ENCODE data around the gene COA1.
"Not testable (repeated sequence)": the region's sequence is repeated elsewhere in the genome, so short reads cannot be mapped to it uniquely, and the experiment has no call there.

The COA1 gene

DNA sequence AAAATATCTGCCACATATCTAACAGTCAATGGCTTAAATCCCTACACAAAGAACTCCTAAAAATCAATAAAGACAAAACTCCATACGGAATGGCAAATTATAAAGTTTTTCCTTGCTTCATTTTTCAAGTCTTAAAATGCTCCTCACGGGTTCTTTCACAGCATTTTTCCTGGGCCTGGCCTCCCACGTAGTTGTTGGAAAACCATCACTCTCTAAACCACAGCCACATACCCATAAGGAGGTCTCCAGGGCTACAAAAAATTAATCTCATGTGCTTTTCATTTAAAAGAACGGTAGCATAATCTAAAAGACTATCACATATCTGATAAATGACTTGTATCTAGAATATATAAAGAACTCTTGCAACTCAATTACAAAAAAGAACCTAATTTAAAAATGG, 2.9 kb downstream of the COA1 start:
- DNase-seq, result no peak

DNA sequence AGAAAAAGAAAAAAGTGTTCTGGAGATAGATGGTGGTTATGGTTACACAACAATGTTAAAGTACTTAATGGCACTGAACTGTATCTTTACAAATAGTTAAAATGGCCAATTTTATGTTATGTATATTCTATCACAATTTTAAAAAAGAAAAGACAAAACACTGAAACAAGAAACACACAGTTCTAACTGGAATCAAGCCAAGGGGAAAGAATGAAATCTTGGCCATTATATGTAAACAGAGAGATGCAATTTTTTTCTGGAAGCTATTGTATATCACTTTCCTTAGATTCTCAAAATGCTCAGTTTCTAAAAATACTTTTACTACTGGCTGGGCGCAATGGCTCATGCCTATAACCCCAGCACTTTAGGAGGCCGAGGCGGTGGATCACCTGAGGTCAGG, 4.1 kb downstream of the COA1 start:
- DNase-seq, result no peak

DNA sequence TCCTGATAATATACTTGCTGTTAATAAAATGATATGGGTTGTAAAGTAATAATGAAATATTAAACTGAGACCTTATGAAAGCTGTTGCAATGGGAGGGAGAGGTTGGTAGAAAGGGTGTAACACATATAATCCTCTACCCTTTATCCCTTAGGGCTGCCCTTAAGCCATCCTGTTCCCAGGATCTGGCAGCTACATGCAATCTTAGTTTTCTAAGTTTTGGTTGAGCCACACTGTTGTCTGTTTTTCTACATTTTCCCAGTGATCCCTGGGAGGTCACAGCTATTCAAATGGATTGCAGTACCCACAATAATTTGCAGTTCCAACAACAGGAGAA, 6.3 kb downstream of the COA1 start:
- no peak for DNase-seq

DNA sequence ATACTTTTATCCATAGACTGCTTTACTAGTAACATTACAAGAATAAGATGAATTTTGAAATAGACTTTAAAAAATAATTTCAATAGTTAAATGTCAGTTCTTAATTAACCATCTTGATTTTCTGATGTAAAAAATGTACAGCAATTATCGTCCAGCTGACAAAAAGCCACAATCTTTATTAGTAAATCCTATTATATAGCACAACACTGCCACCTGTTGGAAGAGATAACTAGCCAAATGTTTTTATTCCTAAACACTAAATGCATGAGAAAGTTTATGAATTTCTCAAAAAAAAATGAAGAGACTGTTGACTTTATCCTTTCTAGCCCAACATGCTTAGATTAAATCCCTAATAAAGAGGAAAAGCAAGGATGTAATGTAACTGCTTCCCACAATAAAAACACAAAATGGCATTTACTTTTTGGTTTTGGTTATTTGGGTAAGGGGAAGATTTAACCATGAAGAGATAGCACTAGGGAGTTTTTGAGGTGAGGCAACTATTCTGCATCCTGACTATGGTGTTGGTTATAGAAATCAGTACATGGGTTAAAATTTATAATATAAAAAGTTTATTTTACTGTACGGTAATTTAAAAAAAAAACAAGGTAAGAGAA, 8.0 kb downstream of the COA1 start:
- DNase-seq, result no peak

DNA sequence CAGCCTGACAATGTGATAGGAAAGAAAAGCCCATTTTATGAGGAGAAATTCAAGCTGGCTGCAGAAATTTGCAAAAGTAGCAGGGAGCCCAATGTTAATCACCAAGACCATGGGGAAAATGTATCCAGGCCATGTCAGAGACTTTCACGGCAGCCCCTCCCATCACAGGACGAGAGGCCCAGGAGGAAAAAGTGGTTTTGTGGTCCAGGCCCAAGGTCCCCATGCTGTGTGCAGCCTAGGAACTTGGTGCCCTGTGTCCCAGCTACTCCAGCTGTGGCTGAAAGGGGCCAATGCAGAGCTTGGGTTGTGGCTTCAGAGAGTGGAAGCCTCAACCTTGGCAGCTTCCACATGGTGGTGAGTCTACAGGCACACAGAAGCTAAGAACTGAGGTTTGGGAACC, 12.7 kb downstream of the COA1 start:
- no peak for DNase-seq

DNA sequence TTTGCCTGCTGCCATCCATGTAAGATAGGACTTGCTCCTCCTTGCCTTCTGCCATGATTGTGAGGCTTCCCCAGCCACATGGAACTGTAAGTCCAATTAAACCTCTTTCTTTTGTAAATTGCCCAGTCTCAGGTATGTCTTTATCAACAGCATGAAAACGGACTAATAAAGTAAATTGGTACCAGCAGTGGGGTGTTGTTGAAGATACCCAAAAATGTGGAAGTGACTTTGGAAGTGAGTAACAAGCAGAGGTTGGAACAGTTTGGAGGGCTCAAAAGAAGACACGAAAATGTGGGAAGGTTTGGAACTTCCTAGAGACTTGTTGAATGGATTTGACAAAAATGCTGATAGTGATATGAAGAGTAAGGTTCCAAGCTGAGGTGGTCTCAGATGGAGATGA, 13.4 kb downstream of the COA1 start:
- DNase-seq, result not testable (repeated sequence)

DNA sequence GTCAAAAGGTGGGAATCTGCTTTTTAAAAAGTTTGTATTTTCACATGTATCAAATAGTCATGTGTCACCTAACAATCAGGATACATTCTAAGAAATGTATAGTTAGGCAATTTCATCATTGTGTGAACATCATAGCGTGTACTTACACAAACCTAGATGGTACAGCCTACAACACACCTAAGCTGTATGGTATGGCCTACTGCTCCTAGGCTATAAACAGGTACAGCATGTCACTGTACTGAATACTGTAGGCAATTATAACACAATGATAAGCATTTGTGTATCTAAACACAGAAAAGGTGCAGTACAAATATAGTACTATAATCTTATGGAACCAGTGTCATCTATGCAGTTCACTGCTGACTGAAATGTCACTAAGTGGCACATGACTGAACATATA, 17.8 kb downstream of the COA1 start:
- no peak for DNase-seq

DNA sequence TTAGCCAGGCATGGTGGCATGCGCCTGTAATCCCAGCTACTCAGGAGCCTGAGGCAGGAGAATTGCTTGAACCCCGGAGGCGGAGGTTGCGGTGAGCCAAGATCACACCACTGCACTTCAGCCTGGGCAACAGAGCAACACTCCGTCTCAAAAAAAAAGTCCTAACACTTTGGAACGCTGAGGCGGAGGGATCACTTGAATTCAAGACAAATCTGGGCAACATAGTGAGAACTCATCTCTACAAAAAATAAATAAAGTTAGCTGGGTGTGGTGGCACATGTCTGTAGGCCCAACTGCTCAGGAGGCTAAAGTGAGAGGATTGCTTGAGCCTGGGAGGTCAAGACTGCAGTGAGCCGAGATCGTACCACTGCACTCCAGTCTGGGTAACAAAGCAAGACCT, 21.3 kb downstream of the COA1 start:
- DNase-seq, result not testable (repeated sequence)

DNA sequence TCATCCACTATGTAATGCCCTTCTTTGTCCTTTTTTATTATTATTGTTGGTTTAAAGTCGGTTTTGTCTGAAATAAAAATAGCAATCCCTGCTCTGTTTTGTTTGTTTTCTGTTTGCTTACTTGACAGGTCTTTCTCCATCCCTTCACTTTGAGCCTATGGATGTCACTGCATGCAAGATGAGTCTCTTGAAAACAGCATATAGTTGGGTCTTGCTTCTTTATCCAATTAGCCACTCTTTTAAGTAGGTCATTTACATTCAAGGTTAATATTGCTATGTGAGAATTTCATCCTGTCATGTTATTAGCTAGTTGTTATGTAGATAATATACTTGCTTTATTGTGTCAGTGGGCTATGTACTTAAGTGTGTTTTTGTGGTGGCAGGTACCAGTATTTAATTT, 25.8 kb downstream of the COA1 start:
- no peak for DNase-seq

DNA sequence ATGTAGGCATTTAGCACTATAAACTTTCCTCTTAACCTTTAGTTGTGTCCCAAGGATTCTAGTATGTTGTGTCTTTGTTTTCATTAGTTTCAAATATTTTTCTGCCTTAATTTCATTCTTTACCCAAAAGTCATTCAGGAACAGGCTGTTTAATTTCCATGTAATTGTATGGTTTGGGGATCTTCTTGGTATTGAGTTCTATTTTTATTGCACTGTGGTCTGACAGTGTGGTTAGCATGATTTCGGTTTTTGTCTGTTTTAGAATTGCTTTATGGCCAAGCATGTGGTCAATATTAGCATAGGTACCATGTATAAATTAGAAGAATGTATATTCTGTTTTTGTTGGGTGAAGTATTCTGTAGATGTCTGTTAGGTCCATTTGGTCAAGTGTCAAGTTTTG, 26.3 kb downstream of the COA1 start:
- DNase-seq, result no peak

DNA sequence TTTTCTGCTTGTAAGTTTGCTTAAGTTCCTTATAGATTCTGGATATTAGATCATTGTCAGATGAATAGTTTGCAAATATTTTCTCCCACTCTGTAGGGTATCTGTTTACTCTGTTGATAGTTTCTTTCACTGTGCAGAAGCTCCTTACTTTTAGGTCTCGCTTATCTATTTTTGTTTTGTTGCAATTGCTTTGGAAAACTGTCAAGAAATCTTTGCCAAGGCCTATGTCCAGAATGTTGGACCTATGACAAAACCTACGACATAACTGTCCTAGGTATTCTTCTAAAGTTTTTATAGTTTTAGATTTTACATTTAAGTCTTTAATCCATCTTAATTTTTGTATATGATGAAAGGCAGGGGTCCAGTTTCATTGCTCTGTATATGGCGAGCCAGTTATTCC, 27.4 kb downstream of the COA1 start:
- no peak for DNase-seq

DNA sequence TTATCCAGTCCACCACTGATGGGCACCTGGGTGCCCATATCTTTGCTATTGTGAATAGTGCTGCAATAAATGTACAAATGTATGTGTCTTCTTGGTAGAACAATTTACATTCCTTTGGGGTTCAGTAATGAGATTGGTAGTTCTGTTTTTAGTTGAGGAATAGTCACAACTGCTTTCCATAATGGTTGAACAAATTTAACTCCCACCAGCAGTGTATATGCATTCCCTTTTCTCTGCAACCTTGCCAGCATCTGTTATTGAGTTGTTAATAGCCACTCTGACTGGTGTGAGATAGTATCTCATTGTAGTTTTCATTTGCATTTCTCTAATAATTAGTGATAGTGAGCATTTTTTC, 27.8 kb downstream of the COA1 start:
- no peak for DNase-seq

DNA sequence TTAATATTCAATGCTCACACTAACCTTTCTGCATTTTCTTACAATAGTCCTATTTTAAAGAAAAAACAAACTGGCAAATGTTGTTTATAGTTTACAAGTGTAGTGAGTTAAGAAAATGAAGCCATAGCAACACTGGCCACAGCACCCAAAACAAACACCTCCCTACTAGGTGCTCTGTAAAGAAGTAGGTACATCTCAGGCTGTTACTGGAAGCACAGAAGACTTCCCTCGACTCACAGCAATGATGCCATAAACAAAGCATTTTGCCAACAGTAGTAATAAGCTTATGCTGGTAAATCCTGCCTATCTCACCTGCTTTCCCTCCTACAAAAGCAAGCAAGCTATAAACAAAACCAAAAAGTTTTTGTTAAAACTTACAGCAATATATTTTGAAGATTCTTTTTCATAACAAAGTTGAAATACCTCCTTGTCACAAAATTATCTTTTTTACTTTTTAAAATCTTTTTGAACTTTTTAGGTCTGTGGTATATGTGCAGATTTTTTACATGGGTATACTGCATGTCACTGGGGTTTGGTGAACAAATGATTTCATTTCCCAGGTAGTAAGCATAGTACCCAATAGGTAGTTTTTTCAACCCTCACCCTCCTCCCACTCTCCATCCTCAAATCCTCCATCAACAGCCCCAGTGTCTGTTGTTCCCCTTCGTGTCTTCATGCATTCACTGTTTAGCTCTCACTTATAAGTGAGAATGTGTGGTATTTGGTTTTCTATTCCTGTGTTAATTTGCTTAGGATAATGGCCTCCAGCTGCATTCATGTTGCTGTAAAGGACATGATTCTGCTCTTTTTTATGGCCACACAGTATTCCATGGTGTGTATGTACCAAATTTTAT, 28.4 kb downstream of the COA1 start:
- DNase-seq, result no peak

DNA sequence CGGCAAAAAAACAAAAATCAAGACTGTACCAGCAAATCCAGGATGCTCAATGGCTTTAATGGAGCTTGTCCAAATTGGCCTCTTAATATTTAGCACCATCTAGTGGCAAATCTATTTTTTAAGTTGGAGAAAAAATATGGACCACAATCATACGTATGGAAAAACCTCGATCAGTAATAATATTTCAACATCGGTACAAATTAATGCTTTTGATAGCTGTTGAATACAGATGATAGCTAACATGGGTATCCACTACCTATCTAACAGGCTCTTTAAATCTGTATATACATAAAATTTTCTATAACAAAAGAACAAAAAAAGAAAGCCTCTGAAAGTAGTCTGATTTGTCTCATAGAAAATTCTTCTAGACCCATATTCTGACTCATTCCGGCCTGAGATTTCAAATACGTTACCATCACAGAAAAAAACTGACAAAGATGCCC, 29.2 kb downstream of the COA1 start:
- DNase-seq, result no peak

DNA sequence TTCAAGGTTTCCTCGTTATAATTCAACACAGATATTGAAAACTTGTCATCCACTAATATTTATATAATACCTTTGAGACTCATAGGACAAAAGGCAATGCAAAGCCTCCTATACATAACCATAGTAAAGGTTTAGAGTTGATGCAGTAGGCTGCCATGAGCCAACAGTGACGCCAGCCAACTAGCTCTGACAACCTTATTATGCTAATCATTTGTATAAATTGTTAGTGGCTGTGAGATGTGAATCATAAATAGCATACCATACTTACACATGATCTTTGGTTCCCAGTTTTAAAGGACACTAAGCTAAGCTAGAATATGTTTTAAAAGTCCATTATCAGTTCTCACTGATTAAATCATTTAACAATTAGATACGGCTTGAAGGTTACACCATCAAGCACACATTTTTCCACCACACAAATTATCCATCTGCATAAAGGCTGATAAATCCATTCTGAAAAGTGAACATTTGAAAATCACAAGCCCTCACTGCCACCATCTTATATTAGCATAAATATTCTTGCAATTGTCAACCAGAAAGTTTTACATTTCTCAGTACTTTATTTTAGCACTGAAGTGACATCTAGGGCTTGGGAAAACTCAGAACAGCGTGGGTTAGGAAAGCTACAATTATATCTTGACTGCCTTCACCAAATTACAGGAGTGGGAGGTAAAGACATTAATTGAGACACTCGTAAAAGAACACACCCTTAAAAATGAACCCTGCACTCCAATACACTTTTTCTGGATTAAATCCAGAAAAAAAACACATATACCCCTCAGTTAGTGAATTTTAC, 30.7 kb downstream of the COA1 start:
- DNase-seq, result no peak

DNA sequence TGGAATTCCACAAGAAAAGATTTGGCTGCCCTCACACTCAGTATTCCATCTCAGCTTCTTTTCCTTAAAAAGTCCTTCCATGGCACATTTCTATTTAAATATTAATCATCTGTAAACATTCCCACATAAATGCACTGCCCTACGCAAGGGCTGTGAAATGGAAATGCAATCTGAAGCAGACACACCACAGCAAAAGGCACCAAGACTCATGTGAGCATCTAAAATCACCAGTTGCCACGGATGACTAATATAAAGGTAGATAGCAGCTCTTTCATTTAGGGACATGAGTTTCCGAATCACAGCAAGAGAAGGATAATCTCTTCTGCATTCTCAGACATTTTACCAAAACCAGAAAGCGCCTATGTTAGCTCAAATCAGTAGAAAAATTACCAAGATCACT, 31.6 kb downstream of the COA1 start:
- DNase-seq, result no peak

DNA sequence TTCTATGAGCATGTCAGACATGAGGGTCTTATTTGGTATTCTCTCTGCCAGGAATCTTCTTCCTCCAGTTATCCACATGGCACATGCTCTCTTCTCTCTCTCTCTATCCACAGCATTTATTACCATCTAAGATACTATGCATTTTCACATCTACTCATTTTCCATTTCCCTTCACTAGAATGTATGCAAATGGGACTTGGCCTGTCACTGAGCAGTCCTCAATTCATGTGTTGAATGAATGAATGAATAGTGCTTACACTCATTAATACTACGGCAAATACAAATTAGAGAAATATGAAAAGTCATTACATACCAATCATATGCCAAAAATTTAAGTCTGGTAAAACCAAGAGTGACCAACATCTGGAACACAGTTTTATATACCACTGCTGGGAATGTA, 34.0 kb downstream of the COA1 start:
- DNase-seq, result no peak

DNA sequence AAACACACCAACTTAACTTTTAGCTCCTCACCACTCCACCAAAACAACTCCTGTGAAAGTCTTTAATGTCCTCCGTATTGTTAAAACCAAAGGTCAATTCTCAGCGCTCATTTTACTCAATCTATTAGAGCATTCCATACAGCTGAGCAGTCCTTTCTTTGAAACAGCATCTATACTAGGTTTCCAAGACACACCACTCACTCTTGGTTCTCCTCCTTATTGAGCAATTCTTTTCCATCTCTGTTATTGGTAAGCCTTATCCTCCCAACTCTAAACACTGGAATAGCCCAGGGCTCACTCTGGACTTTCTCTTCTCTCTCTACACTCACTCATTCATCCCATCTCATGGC, 34.9 kb downstream of the COA1 start:
- DNase-seq, result no peak

DNA sequence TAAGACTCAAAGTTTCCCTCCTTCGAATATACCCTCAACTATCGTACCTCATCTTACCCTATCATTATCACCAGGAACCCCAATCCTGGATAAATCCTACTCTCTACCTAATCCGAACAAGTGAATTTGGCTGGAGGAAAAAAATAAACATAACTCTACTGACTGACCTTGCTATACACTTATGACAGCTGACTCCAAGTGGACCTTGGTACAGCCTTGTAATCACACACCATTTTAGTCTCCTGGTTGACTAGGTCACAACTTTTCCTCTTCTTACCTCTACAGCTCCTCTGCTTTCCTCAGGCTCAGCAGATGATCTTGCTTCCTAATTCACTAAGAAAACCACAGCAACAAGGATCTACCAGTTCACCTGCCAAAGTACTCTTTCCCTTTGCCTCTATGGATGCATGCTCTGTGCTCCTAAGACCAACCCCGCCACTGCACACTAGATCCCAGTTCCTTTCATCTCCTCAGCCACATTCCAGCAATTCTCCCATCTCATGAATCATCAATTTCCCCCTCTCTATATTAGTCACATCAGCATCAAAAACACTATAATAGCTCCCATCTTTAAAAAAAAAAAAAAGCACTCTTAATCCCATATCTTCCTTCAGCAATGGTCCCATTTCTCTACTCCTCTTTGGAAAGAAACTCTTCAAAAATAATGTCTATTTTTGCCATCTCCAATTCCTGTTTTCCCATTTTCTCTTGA, 35.5 kb downstream of the COA1 start:
- DNase-seq, result no peak

DNA sequence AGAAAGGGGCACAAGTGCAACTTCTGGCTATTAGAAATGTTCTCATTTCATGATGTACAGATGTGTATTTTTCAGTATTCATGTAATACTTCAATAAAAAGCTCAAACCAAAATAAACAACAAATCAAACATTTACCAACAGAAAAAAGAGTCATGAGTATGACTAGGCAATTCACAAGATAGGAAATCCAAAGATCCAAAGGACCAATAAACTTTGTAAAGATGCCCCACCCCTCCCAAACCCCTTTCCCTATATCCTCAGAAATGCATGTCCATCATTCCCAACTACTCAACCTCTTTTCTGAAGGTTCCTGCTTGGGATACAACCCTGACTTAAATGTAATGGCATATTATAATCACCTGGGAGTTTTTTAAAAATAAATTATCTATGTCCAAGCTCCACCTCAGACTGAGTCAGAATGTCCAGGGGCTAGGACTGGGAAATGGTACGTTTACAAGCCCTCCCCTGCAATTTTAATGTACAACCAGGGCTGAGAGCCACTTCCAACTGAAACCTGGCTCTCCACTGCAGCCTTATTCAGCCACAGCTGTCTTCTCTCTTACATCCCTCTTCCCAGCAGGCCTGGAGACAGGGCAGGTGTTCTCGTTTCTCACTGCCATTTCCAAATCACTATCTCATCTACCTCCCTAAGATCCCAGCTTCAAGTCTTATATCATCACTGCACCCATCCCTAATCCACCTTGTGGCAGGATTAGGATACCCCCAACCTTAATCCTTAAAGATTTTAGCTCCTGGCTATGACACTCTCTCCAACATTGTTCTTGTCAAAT, 36.5 kb downstream of the COA1 start:
- DNase-seq, result no peak

DNA sequence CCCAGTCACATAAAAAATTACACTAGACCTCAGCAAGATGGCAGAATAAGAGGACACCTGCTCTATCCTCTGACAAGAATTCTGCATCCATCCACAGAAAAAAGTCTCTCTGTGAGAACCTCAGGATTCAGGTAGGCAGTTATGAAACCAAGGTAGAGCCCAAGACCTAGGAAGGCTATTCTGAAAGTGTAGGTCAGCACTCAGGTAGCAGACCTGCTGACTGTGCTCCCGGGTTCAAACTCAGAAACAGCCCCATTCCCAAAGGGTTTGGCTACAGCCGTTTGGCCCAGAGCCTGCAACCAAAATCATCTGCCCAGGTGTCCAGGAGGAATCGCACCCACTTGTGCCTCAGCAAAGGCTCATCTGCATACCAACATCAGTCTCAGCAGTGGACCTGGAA, 37.7 kb downstream of the COA1 start:
- no peak for DNase-seq

DNA sequence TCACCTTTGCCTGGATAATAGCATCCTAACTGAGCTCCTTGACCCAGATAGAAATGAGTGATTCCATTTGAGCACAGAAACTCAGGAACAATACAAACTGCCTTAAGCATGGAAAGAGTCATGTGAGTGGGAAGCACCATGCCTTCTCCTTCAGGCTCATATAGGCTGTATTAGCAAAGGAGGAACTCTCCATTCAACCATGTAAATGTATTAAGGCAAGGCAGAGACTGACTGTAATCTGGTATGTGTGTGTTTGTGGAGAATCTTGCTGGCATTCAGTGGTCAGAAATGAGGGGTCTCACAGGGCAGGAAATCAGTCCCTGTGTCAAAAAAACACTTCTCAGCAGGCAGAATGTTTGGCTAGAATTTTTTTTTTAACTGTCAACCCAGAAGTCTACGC, 40.2 kb downstream of the COA1 start:
- DNase-seq, result no peak

DNA sequence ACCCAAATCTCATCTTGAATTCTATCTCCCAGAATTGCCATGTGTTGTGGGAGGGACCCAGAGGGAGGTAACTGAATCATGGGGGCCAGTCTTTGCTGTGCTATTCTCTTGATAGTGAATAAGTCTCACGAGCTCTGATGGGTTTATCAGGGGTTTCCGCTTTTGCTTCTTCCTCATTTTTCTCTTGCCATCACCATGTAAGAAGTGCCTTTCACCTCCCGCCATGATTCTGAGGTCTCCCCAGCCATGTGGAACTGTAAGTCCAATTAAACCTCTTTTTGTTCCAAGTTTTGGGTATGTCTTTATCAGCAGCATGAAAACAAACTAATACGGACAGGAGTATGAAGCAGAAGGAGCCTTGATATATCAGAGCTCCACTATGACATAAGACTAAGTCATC, 41.5 kb downstream of the COA1 start:
- DNase-seq, result not testable (repeated sequence)
